Activated CD8-positive, alpha-beta T cell treated with anti-CD3 and anti-CD28 coated beads, Interleukin-2, amount 10 ng/mL, durations not matched to agents 7 days and 5 days (primary cell): ENCODE results near the gene ADD3. TPM values are rescaled to one million over a fixed set of nuclear protein-coding genes. Genes with fewer than 3 reads are reported as not detected.

Experiments used
- ATAC-seq: fragments of 150-1000 bp; cut with Tn5 transposase; one replicate; pipeline ENCODE4 v1.10.0; 2021; ENCODE audit warnings: moderate library complexity
- CTCF ChIA-PET: fragments of 350-600 bp; sonication (Branson Sonifier 250); formaldehyde crosslinking; loops from one replicate; lab custom pipeline; 2021; ENCODE audit warnings: antibody characterized with exemption; lab: Charles Lee
- POLR2A ChIA-PET: fragments of 350-600 bp; sonication (Branson Sonifier 250); formaldehyde crosslinking; loops from one replicate; lab custom pipeline; 2021; ENCODE audit warnings: antibody characterized with exemption; lab: Charles Lee
- DNase-seq: peaks from one replicate; pipeline ENCODE4 v3.0.0-alpha.2; 2020
- H3K27ac Mint-ChIP-seq: one replicate; pipeline ENCODE4 v1.8.0; 2021; ENCODE audit warnings: mild to moderate bottlenecking, mixed read lengths
- H3K27me3 Mint-ChIP-seq: one replicate; pipeline ENCODE4 v1.8.0; 2021; ENCODE audit warnings: low read depth, mixed read lengths
- H3K36me3 Mint-ChIP-seq: one replicate; pipeline ENCODE4 v1.8.0; 2021; ENCODE audit warnings: low read depth, mixed read lengths
- H3K4me1 Mint-ChIP-seq: one replicate; pipeline ENCODE4 v1.8.0; 2021; ENCODE audit warnings: low read depth, mixed read lengths
- H3K4me3 Mint-ChIP-seq: one replicate; pipeline ENCODE4 v1.8.0; 2021; ENCODE audit warnings: mild to moderate bottlenecking, mixed read lengths
- H3K9me3 Mint-ChIP-seq: one replicate; pipeline ENCODE4 v1.8.0; 2022; ENCODE audit warnings: mixed read lengths; ENCODE audit not compliant: insufficient read depth
- total RNA-seq, 2 experiments: library from RNA; stranded (reverse); gene quantifications; one replicate each; pipeline ENCODE4 v1.2.3, GENCODE V29; 2021

Gene ADD3
- total RNA-seq, 2 experiments from 2014 or later, result 172 to 200 TPM

- H3K27ac Mint-ChIP-seq, result no peak overlapping the region
- no peaks in the 10 kb centered on the region for H3K9me3 Mint-ChIP-seq
Observed at GRCh38 chr10:110160081-110160480, 152.3 kb downstream of the ADD3 start.

GRCh38 chr10:110160522-110160921 is 152.7 kb downstream of the ADD3 start:
- H3K36me3 Mint-ChIP-seq, result no peaks in the 10 kb centered on the region
- CTCF ChIA-PET, result interaction anchor here (0.8 kb wide), 1 partner anchor 22 kb away, joined by 4 read pairs; no protein-coding TSS in a partner anchor
- H3K9me3 Mint-ChIP-seq, result no peaks in the 10 kb centered on the region
- no peak overlapping the region for H3K27ac Mint-ChIP-seq
- no peak overlapping the region for H3K4me3 Mint-ChIP-seq
- DNase-seq (no peak), ATAC-seq (no peak)
- peaks cover 73% of the 10 kb centered on the region for H3K27me3 Mint-ChIP-seq
- H3K4me1 Mint-ChIP-seq, result peaks cover 28% of the 10 kb centered on the region
- POLR2A ChIA-PET, result no interaction called here

More at GRCh38 chr10:110160081-110160480, 152.3 kb downstream of the ADD3 start:
- Mint-ChIP-seq H3K4me1 (peaks cover 31% of the 10 kb centered on the region), H3K4me3 (no peak overlapping the region), H3K27me3 (peaks cover 73% of the 10 kb centered on the region), H3K36me3 (no peaks in the 10 kb centered on the region)
- POLR2A ChIA-PET, result no interaction called here
- ATAC-seq, result no peak
- CTCF ChIA-PET, result interaction anchor here (0.8 kb wide), 1 partner anchor 22 kb away, joined by 4 read pairs; no protein-coding TSS in a partner anchor
- no peak for DNase-seq

- DNase-seq (no peak), ATAC-seq (no peak)
- Mint-ChIP-seq H3K27ac (no peak overlapping the region), H3K27me3 (peaks cover 76% of the 10 kb centered on the region), H3K4me1 (peaks cover 7% of the 10 kb centered on the region), H3K4me3 (no peak overlapping the region), H3K9me3 (no peaks in the 10 kb centered on the region), H3K36me3 (no peaks in the 10 kb centered on the region)
- ChIA-PET POLR2A (no interaction called here), CTCF (interaction anchor here (0.8 kb wide), 1 partner anchor 25 kb away, joined by 3 read pairs; no protein-coding TSS in a partner anchor)
Observed at GRCh38 chr10:110162741-110163145, 155.0 kb downstream of the ADD3 start.

GRCh38 chr10:110163192-110163773 is 155.5 kb downstream of the ADD3 start:
- POLR2A ChIA-PET, result no interaction called here
- Mint-ChIP-seq H3K27me3 (peaks cover 76% of the 10 kb centered on the region), H3K4me1 (peaks cover 8% of the 10 kb centered on the region), H3K27ac (no peak overlapping the region), H3K9me3 (no peaks in the 10 kb centered on the region), H3K36me3 (no peaks in the 10 kb centered on the region), H3K4me3 (no peak overlapping the region)
- DNase-seq (no peak), ATAC-seq (no peak)
- CTCF ChIA-PET, result interaction anchor here (0.8 to 0.9 kb wide), 2 partner anchors 26 kb away, joined by 3 read pairs; no protein-coding TSS in a partner anchor

GRCh38 chr10:110163841-110164240 is 156.1 kb downstream of the ADD3 start:
- Mint-ChIP-seq H3K27me3 (peaks cover 76% of the 10 kb centered on the region), H3K4me1 (peaks cover 11% of the 10 kb centered on the region), H3K27ac (no peak overlapping the region), H3K36me3 (no peaks in the 10 kb centered on the region), H3K9me3 (no peaks in the 10 kb centered on the region), H3K4me3 (no peak overlapping the region)
- DNase-seq, result no peak
- ChIA-PET POLR2A (no interaction called here), CTCF (interaction anchor here (0.9 kb wide), 1 partner anchor 26 kb away, joined by 3 read pairs; no protein-coding TSS in a partner anchor)
- no peak for ATAC-seq

GRCh38 chr10:110165239-110165638 is 157.5 kb downstream of the ADD3 start:
- POLR2A ChIA-PET, result no interaction called here
- CTCF ChIA-PET, result no interaction called here
- no peak overlapping the region for H3K27ac Mint-ChIP-seq
- peaks cover 13% of the 10 kb centered on the region for H3K4me1 Mint-ChIP-seq
- peaks cover 80% of the 10 kb centered on the region for H3K27me3 Mint-ChIP-seq
- DNase-seq (no peak), ATAC-seq (no peak)
- H3K4me3 Mint-ChIP-seq, result no peak overlapping the region
- H3K36me3 Mint-ChIP-seq, result no peaks in the 10 kb centered on the region
- no peaks in the 10 kb centered on the region for H3K9me3 Mint-ChIP-seq

GRCh38 chr10:110167149-110167548 is 159.4 kb downstream of the ADD3 start:
- no peak overlapping the region for H3K4me3 Mint-ChIP-seq
- H3K36me3 Mint-ChIP-seq, result no peaks in the 10 kb centered on the region
- CTCF ChIA-PET, result interaction anchor here (1.3 kb wide), 1 partner anchor 10 kb away, joined by 3 read pairs; no protein-coding TSS in a partner anchor
- H3K9me3 Mint-ChIP-seq, result no peaks in the 10 kb centered on the region
- POLR2A ChIA-PET, result no interaction called here
- peak; percentile 2 for DNase-seq
- peaks cover 76% of the 10 kb centered on the region for H3K27me3 Mint-ChIP-seq
- H3K4me1 Mint-ChIP-seq, result peaks cover 16% of the 10 kb centered on the region
- ATAC-seq, result no peak
- no peak overlapping the region for H3K27ac Mint-ChIP-seq

GRCh38 chr10:110168601-110169481 is 161.1 kb downstream of the ADD3 start:
- DNase-seq (peak; percentile 27), ATAC-seq (peak; percentile 44)
- Mint-ChIP-seq H3K36me3 (no peaks in the 10 kb centered on the region), H3K4me3 (no peak overlapping the region), H3K4me1 (peaks cover 16% of the 10 kb centered on the region), H3K9me3 (no peaks in the 10 kb centered on the region), H3K27ac (no peak overlapping the region), H3K27me3 (peaks cover 66% of the 10 kb centered on the region)
- POLR2A ChIA-PET, result interaction anchor here (0.5 kb wide), 1 partner anchor 334 kb away, joined by 3 read pairs; no protein-coding TSS in a partner anchor
- CTCF ChIA-PET, result interaction anchor here (0.6 to 1.5 kb wide), 4 partner anchors 12 to 110 kb away, joined by 3 read pairs; no protein-coding TSS in a partner anchor

- H3K4me1 Mint-ChIP-seq, result peaks cover 16% of the 10 kb centered on the region
- H3K27ac Mint-ChIP-seq, result no peak overlapping the region
Observed at GRCh38 chr10:110169586-110169985, 161.8 kb downstream of the ADD3 start.

GRCh38 chr10:110170142-110170971 is 162.6 kb downstream of the ADD3 start:
- Mint-ChIP-seq H3K36me3 (no peaks in the 10 kb centered on the region), H3K4me3 (no peak overlapping the region), H3K4me1 (peaks cover 16% of the 10 kb centered on the region), H3K27me3 (peaks cover 65% of the 10 kb centered on the region), H3K9me3 (no peaks in the 10 kb centered on the region), H3K27ac (no peak overlapping the region)
- ChIA-PET CTCF (no interaction called here), POLR2A (no interaction called here)
- DNase-seq, result no peak
- no peak for ATAC-seq

More at GRCh38 chr10:110169586-110169985, 161.8 kb downstream of the ADD3 start:
- ChIA-PET CTCF (no interaction called here), POLR2A (no interaction called here)
- H3K9me3 Mint-ChIP-seq, result no peaks in the 10 kb centered on the region
- no peak overlapping the region for H3K4me3 Mint-ChIP-seq
- peaks cover 63% of the 10 kb centered on the region for H3K27me3 Mint-ChIP-seq
- DNase-seq (peak; percentile 11), ATAC-seq (no peak)
- H3K36me3 Mint-ChIP-seq, result no peaks in the 10 kb centered on the region

GRCh38 chr10:110171032-110171431 is 163.2 kb downstream of the ADD3 start:
- DNase-seq, result no peak
- no peak for ATAC-seq
- H3K4me1 Mint-ChIP-seq, result peaks cover 19% of the 10 kb centered on the region
- H3K27ac Mint-ChIP-seq, result no peak overlapping the region
- no peaks in the 10 kb centered on the region for H3K36me3 Mint-ChIP-seq
- CTCF ChIA-PET, result no interaction called here
- H3K4me3 Mint-ChIP-seq, result no peak overlapping the region
- peaks cover 65% of the 10 kb centered on the region for H3K27me3 Mint-ChIP-seq
- POLR2A ChIA-PET, result no interaction called here
- H3K9me3 Mint-ChIP-seq, result no peaks in the 10 kb centered on the region
